HG02884 (cell line): Measurements from ENCODE around the gene ZBP1.

ENCODE experiments used
- ATAC-seq: cut with Tn5 transposase; IDR thresholded peaks from one replicate; pipeline ENCODE4 v1.9.1; 2021; ENCODE audit warnings: mild to moderate bottlenecking, moderate library complexity; ENCODE audit not compliant: unreplicated experiment

The ZBP1 gene

GRCh38 chr20:57601737-57602136 lies 18.5 kb downstream of the ZBP1 start:
- no peak for ATAC-seq

- no peak for ATAC-seq
Observed at GRCh38 chr20:57601211-57601570, 19.0 kb downstream of the ZBP1 start.

GRCh38 chr20:57600320-57601210 lies 19.7 kb downstream of the ZBP1 start:
- peak; percentile 45 for ATAC-seq

GRCh38 chr20:57598491-57598890 lies 21.7 kb downstream of the ZBP1 start:
- ATAC-seq = no peak

- ATAC-seq = no peak
Observed at GRCh38 chr20:57598060-57598459, 22.2 kb downstream of the ZBP1 start.

GRCh38 chr20:57596998-57597939 lies 23.0 kb downstream of the ZBP1 start:
- ATAC-seq = no peak

GRCh38 chr20:57596358-57596757 lies 23.9 kb downstream of the ZBP1 start:
- no peak for ATAC-seq

- ATAC-seq = no peak
Observed at GRCh38 chr20:57595041-57596030, 24.9 kb downstream of the ZBP1 start.

- no peak for ATAC-seq
Observed at GRCh38 chr20:57594092-57594951, 25.9 kb downstream of the ZBP1 start.

- ATAC-seq = no peak
Observed at GRCh38 chr20:57593134-57593886, 26.9 kb downstream of the ZBP1 start.

GRCh38 chr20:57592263-57593092 lies 27.7 kb downstream of the ZBP1 start:
- ATAC-seq = no peak

GRCh38 chr20:57591289-57592229 lies 28.7 kb downstream of the ZBP1 start:
- no peak for ATAC-seq

- ATAC-seq = no peak
Observed at GRCh38 chr20:57590485-57591288, 29.5 kb downstream of the ZBP1 start.

- ATAC-seq = no peak
Observed at GRCh38 chr20:57589728-57590484, 30.3 kb downstream of the ZBP1 start.

- no peak for ATAC-seq
Observed at GRCh38 chr20:57589123-57589727, 31.0 kb downstream of the ZBP1 start.
